Kidney (tissue), 14 donors: ENCODE results near the gene COL25A1. TPM values are rescaled to one million over a fixed set of nuclear protein-coding genes. Genes with fewer than 3 reads are reported as not detected.

Source experiments
- DNase-seq, 5 donors: peaks; one replicate each; pipeline ENCODE4 v3.0.0-alpha.2; 2013 to 2020
- FAIRE-seq: peaks from 2 replicates; lab custom pipeline; 2012; peaks lifted over from hg19 to GRCh38; lab: Jason Lieb, UNC
- H3K27ac ChIP-seq, 2 donors: one replicate each; pipeline ENCODE4 v1.7.0; 2013; ENCODE audit warnings: low read depth in 2 of 2, low read length in 2 of 2, inconsistent platforms in 1 of 2
- H3K27me3 ChIP-seq: one replicate; pipeline ENCODE4 v1.7.1; 2013; ENCODE audit warnings: low read length, inconsistent platforms; ENCODE audit not compliant: control insufficient read depth, insufficient read depth
- H3K36me3 ChIP-seq, 3 donors: one replicate each; pipeline versions ENCODE4 v1.7.0 to v1.7.1; 2013; ENCODE audit warnings: low read length in 3 of 3, control low read depth in 1 of 3, inconsistent platforms in 1 of 3; ENCODE audit not compliant: insufficient read depth in 3 of 3, control insufficient read depth in 2 of 3
- H3K4me1 ChIP-seq, 3 donors: one replicate each; pipeline versions ENCODE4 v1.7.0 to v1.7.1; 2013; ENCODE audit warnings: low read length in 3 of 3, inconsistent platforms in 1 of 3, low read depth in 1 of 3; ENCODE audit not compliant: control insufficient read depth in 2 of 3, insufficient read depth in 2 of 3
- H3K4me3 ChIP-seq, 3 donors: one replicate each; pipeline versions ENCODE4 v1.7.0 to v1.8.1; 2013; ENCODE audit warnings: low read length in 3 of 3, control low read depth in 1 of 3, inconsistent platforms in 1 of 3
- H3K9ac ChIP-seq, 3 donors: one replicate each; pipeline versions ENCODE4 v1.7.0 to v1.7.1; 2013; ENCODE audit warnings: low read length in 3 of 3, control low read depth in 1 of 3, inconsistent platforms in 1 of 3
- H3K9me3 ChIP-seq, 3 donors: one replicate each; pipeline versions ENCODE4 v1.7.0 to v1.7.1; 2013; ENCODE audit warnings: low read length in 3 of 3, control low read depth in 1 of 3, inconsistent platforms in 1 of 3; ENCODE audit not compliant: control insufficient read depth in 2 of 3, insufficient read depth in 1 of 3
- intact Hi-C: fragments of 100-400 bp; cut with DNase I; formaldehyde crosslinking; loops from one replicate; pipeline ENCODE4 v1.11.1; 2022
- polyA plus RNA-seq: library from polyadenylated mRNA; stranded (reverse); fragments of 350-450 nt; fragmentation: Illumina TruSeq; extraction: RNeasy Lipid Tissue Mini Kit (QIAGEN cat#74804); gene quantifications from one replicate; pipeline ENCODE4 v1.2.3, GENCODE V29; 2014; ENCODE audit warnings: low read depth, low replicate concordance; ENCODE audit not compliant: insufficient read depth
- total RNA-seq: library from RNA; stranded (reverse); fragmentation: NEBNext Ultra II Directional; extraction: Animal tissue kit (Norgen Biotek cat#: 25700); gene quantifications from one replicate; pipeline ENCODE4 v1.2.1, GENCODE V29; 2021
- TF ChIP-seq, protein P1 (sequence below): IDR thresholded peaks from 3 replicates; pipeline ENCODE4 v1.5.1; 2012; ENCODE audit warnings: mild to moderate bottlenecking, moderate library complexity, borderline replicate concordance; ENCODE audit not compliant: insufficient read depth; ENCODE audit errors: extremely low read depth
- donor health status: control.
- donor health status: control.
- donor health status: control.
- donor health status: control.
- donor health status: control.
- donor health status: DM: yes; HTN: yes; CAD: no.
- donor health status: Normal renal cell carcinoma (clear cell type).

COL25A1 gene
- total and polyA plus RNA-seq, 2 donors from 2014 or later = 0.52 to 2.3 TPM

DNA sequence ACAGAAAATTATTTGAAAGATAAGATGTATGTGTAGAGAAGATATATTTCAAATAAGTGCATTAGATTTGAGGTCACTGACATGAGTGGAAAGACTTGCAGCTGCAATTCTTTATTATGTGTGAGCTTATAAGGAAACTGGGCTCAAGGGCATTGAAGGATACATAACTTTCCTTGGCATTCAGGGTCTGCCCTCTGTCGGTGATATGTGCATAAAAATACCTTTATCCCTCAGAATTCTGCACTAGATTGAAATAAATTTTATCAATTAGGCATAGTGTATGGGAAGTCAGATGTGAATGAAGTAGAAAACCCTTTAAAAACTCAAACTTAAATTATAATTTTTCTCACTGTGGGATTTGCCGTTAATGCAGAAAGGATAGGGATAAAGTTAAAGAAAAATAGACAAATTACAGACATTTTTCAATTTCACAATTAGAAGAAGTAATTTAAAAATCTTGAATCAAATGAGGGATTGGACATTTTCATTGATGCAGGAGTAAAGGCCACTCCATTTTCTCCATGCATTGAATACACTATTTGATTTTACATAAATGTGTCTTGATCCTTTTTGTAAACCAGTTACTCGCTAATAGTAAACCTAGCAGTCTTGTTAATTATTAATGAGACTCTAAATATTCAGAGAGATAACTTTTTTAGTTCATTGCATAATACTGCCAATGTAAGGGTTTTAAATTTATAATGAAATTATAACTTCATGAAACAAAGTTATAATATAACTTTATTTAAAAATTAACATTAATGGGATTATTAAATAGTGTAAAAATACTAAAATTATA lies 518.6 kb downstream of the COL25A1 start:
- Histone ChIP-seq H3K27ac (no peak overlapping the region), H3K9me3 (no peaks in the 10 kb centered on the region), H3K36me3 (no peaks in the 10 kb centered on the region), H3K4me3 (no peak overlapping the region), H3K27me3 (no peaks in the 10 kb centered on the region), H3K4me1 (no peaks in the 10 kb centered on the region), H3K9ac (no peak overlapping the region)
- TF ChIP-seq, protein P1, sequence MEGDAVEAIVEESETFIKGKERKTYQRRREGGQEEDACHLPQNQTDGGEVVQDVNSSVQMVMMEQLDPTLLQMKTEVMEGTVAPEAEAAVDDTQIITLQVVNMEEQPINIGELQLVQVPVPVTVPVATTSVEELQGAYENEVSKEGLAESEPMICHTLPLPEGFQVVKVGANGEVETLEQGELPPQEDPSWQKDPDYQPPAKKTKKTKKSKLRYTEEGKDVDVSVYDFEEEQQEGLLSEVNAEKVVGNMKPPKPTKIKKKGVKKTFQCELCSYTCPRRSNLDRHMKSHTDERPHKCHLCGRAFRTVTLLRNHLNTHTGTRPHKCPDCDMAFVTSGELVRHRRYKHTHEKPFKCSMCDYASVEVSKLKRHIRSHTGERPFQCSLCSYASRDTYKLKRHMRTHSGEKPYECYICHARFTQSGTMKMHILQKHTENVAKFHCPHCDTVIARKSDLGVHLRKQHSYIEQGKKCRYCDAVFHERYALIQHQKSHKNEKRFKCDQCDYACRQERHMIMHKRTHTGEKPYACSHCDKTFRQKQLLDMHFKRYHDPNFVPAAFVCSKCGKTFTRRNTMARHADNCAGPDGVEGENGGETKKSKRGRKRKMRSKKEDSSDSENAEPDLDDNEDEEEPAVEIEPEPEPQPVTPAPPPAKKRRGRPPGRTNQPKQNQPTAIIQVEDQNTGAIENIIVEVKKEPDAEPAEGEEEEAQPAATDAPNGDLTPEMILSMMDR = peak; percentile 20
- FAIRE-seq (peak; percentile 95), DNase-seq (peak in 1 of 5 donors; percentile 4)
- intact Hi-C loops = no loop called here

DNA sequence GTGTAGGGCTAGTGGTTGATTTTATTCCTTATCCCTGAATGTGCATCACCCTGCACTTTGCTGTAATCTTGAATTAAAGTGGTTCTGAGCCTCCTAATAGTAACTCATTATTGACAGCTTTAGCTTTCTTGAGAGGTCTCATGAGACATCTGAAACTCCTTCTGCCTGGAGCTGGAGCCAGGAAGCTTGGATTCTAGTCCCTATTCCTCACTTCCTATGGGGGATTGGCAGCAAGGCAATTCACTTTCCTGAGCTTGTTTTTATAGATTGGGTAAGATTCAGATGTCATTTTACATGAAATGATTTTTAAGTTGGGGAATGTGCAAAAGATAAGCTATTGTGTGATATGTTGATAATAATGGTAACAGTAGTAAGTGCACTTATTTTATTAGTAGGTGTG lies 522.5 kb downstream of the COL25A1 start:
- FAIRE-seq = no peak
- TF ChIP-seq, protein P1 = no peak

DNA sequence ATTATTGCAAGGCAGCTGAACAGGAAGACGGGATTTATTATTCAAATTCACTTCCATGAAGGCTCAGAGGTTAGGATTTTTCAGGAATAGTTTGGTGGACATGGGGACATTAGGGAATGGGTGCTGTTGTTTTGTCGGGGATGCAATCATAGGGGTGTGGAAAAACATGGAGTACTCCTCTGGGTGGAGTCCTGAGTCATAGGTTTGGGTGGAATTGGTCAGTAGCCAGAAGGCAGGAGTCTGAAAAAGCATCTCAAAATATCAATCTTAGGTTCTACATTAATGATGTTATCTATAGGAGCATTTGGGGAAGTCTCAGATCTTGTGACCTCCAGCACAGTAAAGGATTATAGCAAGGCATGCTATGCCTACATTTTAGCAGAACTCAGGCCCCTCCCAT lies 525.1 kb downstream of the COL25A1 start:
- H3K4me1 ChIP-seq = no peaks in the 10 kb centered on the region
- no peak for FAIRE-seq
- H3K9ac ChIP-seq = no peak overlapping the region
- no peak for DNase-seq
- intact Hi-C loops = no loop called here
- no peaks in the 10 kb centered on the region for H3K27me3 ChIP-seq
- no peak overlapping the region for H3K4me3 ChIP-seq
- no peaks in the 10 kb centered on the region for H3K36me3 ChIP-seq
- TF ChIP-seq, protein P1 = no peak
- H3K9me3 ChIP-seq = no peaks in the 10 kb centered on the region
- H3K27ac ChIP-seq = no peak overlapping the region

More for the DNA sequence above, 522.5 kb downstream of the COL25A1 start:
- Histone ChIP-seq H3K36me3 (no peaks in the 10 kb centered on the region), H3K4me3 (no peak overlapping the region), H3K4me1 (no peaks in the 10 kb centered on the region), H3K9me3 (no peaks in the 10 kb centered on the region), H3K9ac (no peak overlapping the region), H3K27me3 (no peaks in the 10 kb centered on the region), H3K27ac (no peak overlapping the region)
- intact Hi-C loops = no loop called here
- no peak for DNase-seq
